ENCODE results near the gene RNASE13. TPM values are rescaled to one million over a fixed set of nuclear protein-coding genes. Genes with fewer than 3 reads are reported as not detected.

RNASE13 gene
- total RNA-seq, 1 experiment from 2014 or later, result 0.15 TPM

DNA sequence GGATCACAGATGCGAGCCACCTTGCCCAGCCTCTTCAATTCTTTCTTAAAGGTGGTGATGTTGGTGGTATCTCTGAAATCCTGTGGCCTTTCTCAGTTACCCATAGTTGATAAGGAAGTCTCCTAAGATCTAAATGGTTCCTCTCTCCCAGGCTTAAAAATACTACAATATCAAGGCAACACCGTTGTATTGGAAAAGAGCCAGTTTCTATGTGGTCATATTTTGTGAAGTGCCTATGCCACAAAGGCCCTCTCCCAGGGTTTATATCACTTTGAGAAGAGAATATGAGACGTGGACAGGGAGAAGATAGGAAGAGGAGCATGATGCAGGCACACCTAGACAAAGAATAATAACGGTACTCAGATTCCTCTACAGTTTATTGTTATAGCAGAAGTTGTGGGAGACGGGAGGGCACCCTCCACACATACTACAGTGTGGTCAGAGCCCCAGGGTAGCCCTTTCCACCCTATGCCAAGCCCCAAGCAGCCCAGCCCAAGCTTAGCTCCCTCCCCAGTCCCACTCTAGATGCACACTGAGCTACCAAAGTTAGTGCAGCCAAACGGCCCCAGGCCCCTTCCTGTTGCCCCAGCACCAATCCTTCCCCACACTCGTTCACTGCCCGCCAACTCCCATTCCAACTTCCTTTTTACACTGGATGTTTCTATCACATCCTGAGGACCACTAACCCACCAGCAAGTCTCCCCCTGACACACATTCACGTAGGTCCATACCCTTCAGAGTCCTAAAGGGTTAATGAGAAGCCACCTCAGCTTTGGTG lies 18.0 kb downstream of the RNASE13 start:
- no peak for DNase-seq (ENCODE audit: low read depth, low spot score)
- Histone ChIP-seq H4K20me1 (ENCODE audit: insufficient read depth) (no peaks in the 10 kb centered on the region), H3K4me1 (ENCODE audit: control insufficient read depth in 1 of 2, insufficient read depth in 2 of 2, low read length in 2 of 2) (peaks cover 0 to 4% of the 10 kb centered on the region in 2 experiments; a peak in 1 of 4 replicates), H3K36me3 (ENCODE audit: control insufficient read depth in 1 of 2, insufficient read depth in 2 of 2, low read length in 2 of 2) (no peaks in the 10 kb centered on the region; a peak in 1 of 4 replicates), H3K27me3 (ENCODE audit: insufficient read depth, low read length) (peaks cover 17% of the 10 kb centered on the region; the same call in 1 of the 2 replicates), H3K4me3 (replicated peaks in 1 of 2; ENCODE audit: low read depth in 1 of 2, low read length in 2 of 2) (no peak overlapping the region), H3K4me2 (ENCODE audit: low read length) (no peak overlapping the region), H3K9ac (ENCODE audit: low read length) (no peak overlapping the region), H3K79me2 (ENCODE audit: insufficient read depth, low read length) (no peaks in the 10 kb centered on the region), H2AFZ (ENCODE audit: low read depth, low read length, poor library complexity, severe bottlenecking) (no peak overlapping the region), H3K9me2 (ENCODE audit: insufficient read depth) (no peaks in the 10 kb centered on the region), H3K27ac (ENCODE audit: low read depth, low read length) (no peak overlapping the region), H3K9me3 (ENCODE audit: control insufficient read depth in 1 of 2, insufficient read depth in 1 of 2, low read depth in 1 of 2, low read length in 2 of 2) (no peaks in the 10 kb centered on the region)
- intact Hi-C loops (cut with micrococcal nuclease), result loop anchor here (10.0 kb wide), 1 partner anchor 538 kb away; no protein-coding TSS in a partner anchor
- BruUV-seq (replicated peaks), result no TSS peak
- ChIA-PET RAD21 (ENCODE audit: low non-redundant PET in 1 of 2, low total read pairs in 2 of 2, uncharacterized antibody in 2 of 2, unreplicated experiment in 2 of 2) (interaction anchor here in 1 of 2 experiments (3.6 kb wide), 1 partner anchor 23 kb away, joined by 30 read pairs; no protein-coding TSS in a partner anchor), POLR2A (no interaction called here), CTCF (interaction anchor here (0.7 to 4.0 kb wide), 6 partner anchors 11 to 108 kb away, joined by 3 to 148 read pairs (median 36); partner anchors contain the start of genes RNASE7 and SLC39A2)
- TF ChIP-seq JUND (IDR thresholded peaks at IDR 0.05) (no peak), ELF1 (IDR thresholded peaks at IDR 0.05; ENCODE audit: borderline replicate concordance, low read depth) (no peak), POLR2A (IDR thresholded peaks at IDR 0.05; ENCODE audit: borderline replicate concordance, extremely low read depth, insufficient read depth, insufficient read length) (no peak), SRF (IDR thresholded peaks at IDR 0.05; ENCODE audit: low read depth) (no peak), EZH2phosphoT487 (IDR thresholded peaks at IDR 0.05; ENCODE audit: borderline replicate concordance) (no peak)
- TF ChIP-seq, protein P1, sequence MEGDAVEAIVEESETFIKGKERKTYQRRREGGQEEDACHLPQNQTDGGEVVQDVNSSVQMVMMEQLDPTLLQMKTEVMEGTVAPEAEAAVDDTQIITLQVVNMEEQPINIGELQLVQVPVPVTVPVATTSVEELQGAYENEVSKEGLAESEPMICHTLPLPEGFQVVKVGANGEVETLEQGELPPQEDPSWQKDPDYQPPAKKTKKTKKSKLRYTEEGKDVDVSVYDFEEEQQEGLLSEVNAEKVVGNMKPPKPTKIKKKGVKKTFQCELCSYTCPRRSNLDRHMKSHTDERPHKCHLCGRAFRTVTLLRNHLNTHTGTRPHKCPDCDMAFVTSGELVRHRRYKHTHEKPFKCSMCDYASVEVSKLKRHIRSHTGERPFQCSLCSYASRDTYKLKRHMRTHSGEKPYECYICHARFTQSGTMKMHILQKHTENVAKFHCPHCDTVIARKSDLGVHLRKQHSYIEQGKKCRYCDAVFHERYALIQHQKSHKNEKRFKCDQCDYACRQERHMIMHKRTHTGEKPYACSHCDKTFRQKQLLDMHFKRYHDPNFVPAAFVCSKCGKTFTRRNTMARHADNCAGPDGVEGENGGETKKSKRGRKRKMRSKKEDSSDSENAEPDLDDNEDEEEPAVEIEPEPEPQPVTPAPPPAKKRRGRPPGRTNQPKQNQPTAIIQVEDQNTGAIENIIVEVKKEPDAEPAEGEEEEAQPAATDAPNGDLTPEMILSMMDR (IDR thresholded peaks at IDR 0.05 in 2 of 3, conservative IDR thresholded peaks at IDR 0.05 in 1 of 3; ENCODE audit: borderline replicate concordance in 1 of 3, insufficient read depth in 1 of 3, low read depth in 2 of 3, low read length in 2 of 3), result no peak
- no peak for ATAC-seq
